ENCODE results near the gene UCK1. TPM values are rescaled to one million over a fixed set of nuclear protein-coding genes. Genes with fewer than 3 reads are reported as not detected.
A peak's percentile ranks its signal among the peaks of the same experiment; 100 is the strongest.

UCK1 gene
- total and polyA plus RNA-seq, 10 of the 15 experiments (the other 5 are each of a cell fraction or from before 2014, with no cell fraction given): 0.31 to 27.0 (median 18.7) TPM

DNA sequence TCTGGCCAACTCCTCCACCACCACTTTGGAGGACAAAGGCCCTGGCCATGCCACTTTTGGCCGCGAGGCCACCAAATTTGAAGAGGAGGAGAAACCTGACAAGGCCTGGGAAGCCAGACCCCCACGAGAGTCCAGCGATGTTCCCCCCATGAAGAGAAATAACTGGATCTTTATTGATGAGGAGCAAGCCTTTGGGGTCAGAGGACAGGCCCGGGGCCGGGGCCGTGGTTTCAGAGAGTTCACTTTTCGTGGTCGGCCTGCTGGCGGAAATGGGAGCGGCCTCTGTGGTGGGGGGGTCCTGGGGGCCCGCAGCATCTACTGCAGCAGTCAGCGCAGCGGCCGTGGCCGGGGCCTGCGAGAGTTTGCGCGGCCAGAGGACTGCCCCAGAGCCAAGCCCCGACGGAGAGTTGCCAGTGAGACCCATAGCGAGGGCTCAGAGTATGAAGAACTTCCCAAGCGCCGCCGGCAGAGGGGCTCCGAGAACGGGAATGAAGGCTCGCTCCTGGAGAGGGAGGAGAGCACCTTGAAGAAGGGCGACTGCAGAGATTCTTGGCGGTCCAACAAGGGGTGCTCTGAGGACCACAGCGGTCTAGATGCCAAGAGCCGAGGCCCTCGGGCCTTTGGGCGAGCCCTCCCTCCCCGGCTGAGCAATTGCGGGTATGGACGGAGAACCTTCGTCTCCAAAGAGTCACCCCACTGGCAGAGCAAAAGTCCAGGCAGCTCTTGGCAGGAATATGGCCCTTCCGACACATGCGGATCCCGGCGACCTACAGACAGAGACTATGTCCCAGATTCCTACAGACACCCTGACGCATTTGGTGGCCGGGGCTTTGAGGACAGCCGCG, 55.7 kb downstream of the UCK1 start:
- Histone ChIP-seq H3K27me3 (replicated peaks in 1 of 2; ENCODE audit: control insufficient read depth in 2 of 2, insufficient read depth in 2 of 2, low read length in 1 of 2) (no peaks in the 10 kb centered on the region), H3K4me1 (ENCODE audit: control insufficient read depth, insufficient read depth, low read length) (no peaks in the 10 kb centered on the region), H3K4me3 (no peak overlapping the region), H3K9me3 (replicated peaks; ENCODE audit: control insufficient read depth, insufficient read depth, low read length) (no peaks in the 10 kb centered on the region), H4K20me1 (ENCODE audit: control insufficient read depth, insufficient read depth) (no peaks in the 10 kb centered on the region; the same call in 1 of the 2 replicates), H2AFZ (ENCODE audit: control insufficient read depth, low read depth, low read length) (no peak overlapping the region), H3K79me2 (ENCODE audit: control insufficient read depth, insufficient read depth, low read length) (no peaks in the 10 kb centered on the region), H3K36me3 (ENCODE audit: control insufficient read depth in 2 of 2, insufficient read depth in 2 of 2, low read length in 1 of 2) (peaks cover 42 to 72% of the 10 kb centered on the region in 2 experiments), H3K9ac (ENCODE audit: control insufficient read depth, insufficient read depth, low read length) (no peak overlapping the region), H3K27ac (ENCODE audit: control insufficient read depth, insufficient read depth) (no peak overlapping the region), H3K4me2 (ENCODE audit: control insufficient read depth, insufficient read depth) (no peak overlapping the region)
- 98% methylated on average over 46 of the region's 46 CpGs for WGBS (ENCODE audit: insufficient coverage, insufficient replicate concordance, low lambda C conversion rate, missing lambda C conversion rate)
- RAD21 ChIA-PET (ENCODE audit: unreplicated experiment): no interaction called here
- no TSS peak for BruUV-seq (replicated peaks)
- no peak for TF ChIP-seq NR2C1 (IDR thresholded peaks at IDR 0.05)
- no peak for TF ChIP-seq MYC (IDR thresholded peaks at IDR 0.05; ENCODE audit: insufficient read depth, insufficient read length, insufficient replicate concordance, low read length, severe bottlenecking)
- TF ChIP-seq ZNF274 (IDR thresholded peaks at IDR 0.05; ENCODE audit: insufficient read depth, insufficient read length): no peak
- no peak for TF ChIP-seq HDGF (IDR thresholded peaks at IDR 0.05)
- no peak for TF ChIP-seq HCFC1 (IDR thresholded peaks at IDR 0.05; ENCODE audit: low read length)
- CTCF ChIA-PET: interaction anchor here (1.2 to 2.1 kb wide), 3 partner anchors 77 to 202 kb away, joined by 3 to 8 read pairs (median 3); no protein-coding TSS in a partner anchor
- no peak for ATAC-seq
- SMC1A ChIA-PET (ENCODE audit: uncharacterized antibody, unreplicated experiment): no interaction called here
- no peak for FAIRE-seq
- POLR2A ChIA-PET: no interaction called here
- intact Hi-C loops (cut with micrococcal nuclease; ENCODE audit: unreplicated experiment): no loop called here
- no peak for DNase-seq (ENCODE audit: low read depth, low spot score)
- in situ Hi-C loops (cut with MboI): no loop called here

DNA sequence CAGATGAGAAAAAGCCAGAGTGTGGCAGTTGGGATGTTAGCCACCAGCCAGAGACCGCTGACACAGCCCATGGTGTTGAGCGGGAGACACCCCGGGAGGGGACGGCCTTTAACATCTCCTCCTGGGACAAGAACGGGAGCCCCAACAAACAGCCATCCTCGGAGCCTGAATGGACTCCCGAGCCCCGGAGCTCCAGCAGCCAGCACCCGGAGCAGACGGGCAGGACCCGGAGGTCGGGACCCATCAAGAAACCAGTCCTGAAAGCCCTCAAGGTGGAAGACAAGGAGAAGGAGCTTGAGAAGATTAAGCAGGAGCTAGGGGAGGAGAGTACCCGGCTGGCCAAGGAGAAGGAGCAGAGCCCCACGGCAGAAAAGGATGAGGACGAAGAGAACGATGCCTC, 56.4 kb downstream of the UCK1 start:
- Histone ChIP-seq H3K9ac (ENCODE audit: control insufficient read depth, insufficient read depth, low read length) (no peak overlapping the region), H3K9me3 (replicated peaks; ENCODE audit: control insufficient read depth, insufficient read depth, low read length) (no peaks in the 10 kb centered on the region), H3K4me1 (ENCODE audit: control insufficient read depth, insufficient read depth, low read length) (no peaks in the 10 kb centered on the region), H3K4me2 (ENCODE audit: control insufficient read depth, insufficient read depth) (no peak overlapping the region), H2AFZ (ENCODE audit: control insufficient read depth, low read depth, low read length) (no peak overlapping the region), H3K36me3 (ENCODE audit: control insufficient read depth in 2 of 2, insufficient read depth in 2 of 2, low read length in 1 of 2) (peaks cover 43 to 74% of the 10 kb centered on the region in 2 experiments), H4K20me1 (ENCODE audit: control insufficient read depth, insufficient read depth) (no peaks in the 10 kb centered on the region; the same call in 1 of the 2 replicates), H3K79me2 (ENCODE audit: control insufficient read depth, insufficient read depth, low read length) (no peaks in the 10 kb centered on the region; the same call in none of the 2 replicates), H3K27me3 (replicated peaks in 1 of 2; ENCODE audit: control insufficient read depth in 2 of 2, insufficient read depth in 2 of 2, low read length in 1 of 2) (no peaks in the 10 kb centered on the region), H3K4me3 (no peak overlapping the region), H3K27ac (ENCODE audit: control insufficient read depth, insufficient read depth) (no peak overlapping the region)
- intact Hi-C loops (cut with micrococcal nuclease; ENCODE audit: unreplicated experiment) (no loop called here), in situ Hi-C loops (cut with MboI) (no loop called here)
- ChIA-PET POLR2A (no interaction called here), CTCF (interaction anchor here (0.9 to 1.3 kb wide), 4 partner anchors 15 to 203 kb away, joined by 3 read pairs; no protein-coding TSS in a partner anchor), SMC1A (ENCODE audit: uncharacterized antibody, unreplicated experiment) (no interaction called here), RAD21 (ENCODE audit: unreplicated experiment) (no interaction called here)
- ATAC-seq: no peak
- TF ChIP-seq PAX5 (IDR thresholded peaks at IDR 0.05; ENCODE audit: borderline replicate concordance, low read depth, low read length) (no peak), WRNIP1 (IDR thresholded peaks at IDR 0.05; ENCODE audit: borderline replicate concordance, low read depth, low read length) (no peak), ZBTB11 (CRISPR knock-in tag; IDR thresholded peaks at IDR 0.05) (no peak), POU2F2 (IDR thresholded peaks at IDR 0.05; ENCODE audit: borderline replicate concordance, low read depth, low read length) (no peak), SIN3A (IDR thresholded peaks at IDR 0.05; ENCODE audit: low read depth, low read length) (no peak), NR2C2 (IDR thresholded peaks at IDR 0.05; ENCODE audit: borderline replicate concordance, control insufficient read depth, insufficient read length, low read depth) (no peak), SP1 (IDR thresholded peaks at IDR 0.05; ENCODE audit: low read depth, low read length) (no peak), CREB1 (IDR thresholded peaks at IDR 0.05; ENCODE audit: low read depth) (no peak)
- no peak for FAIRE-seq
- BruUV-seq (replicated peaks): TSS peak; percentile 60
- DNase-seq (ENCODE audit: low read depth, low spot score): no peak
- 98% methylated on average over 15 of the region's 16 CpGs for WGBS (ENCODE audit: insufficient coverage, insufficient replicate concordance, low lambda C conversion rate, missing lambda C conversion rate)
